Stimulated activated CD8-positive, alpha-beta memory T cell treated with anti-CD3 and anti-CD28 coated beads, Interleukin-7, amount 100 ng/mL, for 4 hours (primary cell): ENCODE measurements around the gene RAB10.
"Not testable (repeated sequence)": the region's sequence is repeated elsewhere in the genome, so short reads cannot be mapped to it uniquely, and the experiment has no call there.

Experiments used
- DNase-seq, 2 donors: peaks; one replicate each; pipeline ENCODE4 v3.0.0-alpha.2; 2020; ENCODE audit warnings: low read depth in 2 of 2

Gene RAB10

DNA sequence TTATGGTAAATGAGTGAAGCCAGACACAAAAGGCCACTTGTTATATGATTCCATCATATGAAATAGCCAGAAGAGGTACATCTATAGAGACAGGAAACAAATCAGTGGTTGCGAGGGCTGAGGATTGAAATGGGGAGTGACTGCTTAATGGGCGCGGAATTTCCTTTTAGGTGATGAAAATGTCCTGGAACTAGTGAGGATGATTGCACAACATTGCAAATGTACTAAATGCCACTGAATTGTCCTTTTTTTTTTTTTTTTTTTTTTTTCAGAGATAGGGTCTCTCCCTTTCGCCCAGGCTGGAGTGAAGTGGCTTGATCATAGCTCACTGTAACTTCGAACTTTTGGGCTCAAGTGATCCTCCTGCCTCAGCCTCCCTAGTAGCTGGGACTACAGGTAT lies 123.7 kb downstream of the RAB10 start:
- no peak for DNase-seq

DNA sequence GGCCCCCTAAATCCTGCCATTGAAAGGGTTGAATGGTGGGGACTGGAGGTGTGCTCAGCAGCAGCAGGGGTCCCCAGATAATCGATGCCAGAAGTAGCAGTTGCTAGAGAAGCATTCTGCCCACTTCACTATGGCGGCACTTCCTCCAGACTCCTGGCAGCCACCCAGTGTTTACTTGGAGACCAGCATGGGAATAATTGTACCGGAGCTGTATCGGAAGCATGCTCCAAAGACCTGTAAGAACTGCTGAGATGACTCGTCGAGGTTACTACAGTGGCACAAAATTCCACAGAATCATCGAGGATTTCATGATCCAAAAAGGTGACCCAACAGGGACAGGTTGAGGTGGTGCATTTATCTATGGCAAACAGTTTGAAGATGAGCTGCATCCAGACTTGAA lies 128.0 kb downstream of the RAB10 start:
- DNase-seq, result no peak

DNA sequence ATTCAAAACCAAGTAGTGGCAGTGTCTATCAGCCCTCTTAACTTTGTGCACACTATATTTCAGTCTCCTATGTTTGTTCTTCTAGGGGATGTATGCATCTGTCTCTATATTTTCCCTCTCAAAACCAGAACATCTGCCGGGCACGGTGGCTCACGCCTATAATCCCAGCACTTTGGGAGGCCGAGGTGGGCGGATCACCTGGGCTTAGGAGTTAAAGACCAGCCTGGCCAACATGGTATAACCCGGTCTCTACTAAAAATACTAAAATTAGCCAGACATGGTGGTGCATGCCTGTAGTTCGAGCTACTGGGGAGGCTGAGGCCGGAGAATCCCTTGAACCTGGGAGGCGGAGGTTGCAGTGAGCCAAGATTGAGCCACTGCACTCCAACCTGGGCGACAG lies 129.1 kb downstream of the RAB10 start:
- no peak for DNase-seq

DNA sequence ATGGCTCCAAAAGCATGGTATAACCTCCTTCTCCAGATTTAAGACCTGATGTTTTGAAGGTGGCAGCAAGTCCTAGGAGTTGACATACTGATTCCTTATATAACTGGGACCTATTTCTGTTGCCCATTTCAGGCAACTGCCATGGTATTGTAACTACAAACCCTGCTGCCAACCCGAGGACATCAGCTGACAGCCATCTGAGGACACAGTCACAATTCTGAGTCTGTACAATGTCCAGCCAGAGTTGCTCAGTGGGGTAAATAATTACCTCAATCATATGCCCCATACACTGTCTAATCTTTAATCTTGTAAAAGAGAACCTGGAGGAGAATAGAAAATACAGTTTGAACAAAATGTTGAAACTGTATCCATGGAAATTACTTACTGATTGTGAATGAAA lies 130.3 kb downstream of the RAB10 start:
- DNase-seq, result no peak

DNA sequence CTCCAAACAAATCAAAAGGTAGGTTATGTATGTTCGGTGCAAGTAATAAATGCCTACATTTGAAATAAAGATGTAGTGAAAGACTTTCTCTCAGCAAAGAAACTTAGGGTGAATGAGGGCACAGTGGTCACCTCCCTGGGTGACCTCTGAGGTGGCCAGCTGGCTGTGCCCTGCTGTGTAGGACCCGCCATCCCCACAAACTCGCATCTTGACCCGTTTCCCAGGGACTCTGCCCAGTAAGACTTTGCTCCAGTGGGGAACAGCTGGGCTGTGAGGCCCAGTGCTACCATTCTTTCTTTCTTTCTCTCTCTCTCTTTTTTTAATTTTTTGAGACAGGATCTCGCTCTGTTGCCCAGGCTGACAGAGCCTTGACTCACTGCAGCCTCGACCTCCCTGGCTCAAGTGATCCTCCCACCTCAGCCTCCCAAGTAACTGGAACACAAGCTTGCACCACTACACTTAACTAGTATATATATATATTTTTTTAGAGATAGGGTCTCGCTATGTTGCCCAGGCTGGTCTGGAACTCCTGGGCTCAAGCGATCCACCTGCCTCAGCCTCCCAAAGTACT lies 130.8 kb downstream of the RAB10 start:
- no peak for DNase-seq

DNA sequence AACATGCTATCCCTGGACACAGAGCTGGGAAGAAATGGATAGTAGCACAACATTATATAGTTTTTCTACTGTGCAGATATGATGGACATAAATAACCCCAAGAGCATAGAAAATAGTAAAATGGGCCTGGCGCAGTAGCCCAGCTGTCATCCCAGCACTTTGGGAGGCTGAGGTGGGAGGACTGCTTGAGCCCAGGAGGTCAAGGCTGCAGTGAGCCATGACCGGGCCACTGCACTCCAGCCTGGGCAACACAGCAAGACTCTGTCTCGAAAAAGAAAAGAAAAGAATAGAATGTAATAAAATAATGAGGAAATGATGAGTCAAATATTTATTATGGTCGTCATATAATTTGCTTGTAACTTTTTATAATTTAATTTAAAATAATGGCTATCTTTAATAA lies 131.5 kb downstream of the RAB10 start:
- no peak for DNase-seq

DNA sequence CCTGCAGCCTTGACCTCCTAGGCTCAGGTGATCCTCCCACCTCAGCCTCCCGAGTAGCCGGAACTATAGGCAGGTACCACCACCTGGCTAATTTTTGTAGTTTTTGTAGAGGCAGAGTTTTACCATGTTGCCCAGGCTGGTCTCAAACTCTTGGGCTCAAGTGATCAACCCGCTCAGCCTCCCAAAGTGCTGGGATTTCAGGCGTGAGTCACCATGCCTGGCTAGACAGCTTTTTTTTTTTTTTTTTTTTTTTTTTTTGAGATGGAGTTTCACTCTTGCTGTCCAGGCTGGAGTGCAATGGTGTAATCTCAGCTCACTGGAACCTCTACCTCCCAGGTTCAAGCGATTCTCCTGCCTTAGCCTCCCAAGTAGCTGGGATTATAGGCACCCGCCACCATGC lies 132.7 kb downstream of the RAB10 start:
- not testable (repeated sequence) for DNase-seq

DNA sequence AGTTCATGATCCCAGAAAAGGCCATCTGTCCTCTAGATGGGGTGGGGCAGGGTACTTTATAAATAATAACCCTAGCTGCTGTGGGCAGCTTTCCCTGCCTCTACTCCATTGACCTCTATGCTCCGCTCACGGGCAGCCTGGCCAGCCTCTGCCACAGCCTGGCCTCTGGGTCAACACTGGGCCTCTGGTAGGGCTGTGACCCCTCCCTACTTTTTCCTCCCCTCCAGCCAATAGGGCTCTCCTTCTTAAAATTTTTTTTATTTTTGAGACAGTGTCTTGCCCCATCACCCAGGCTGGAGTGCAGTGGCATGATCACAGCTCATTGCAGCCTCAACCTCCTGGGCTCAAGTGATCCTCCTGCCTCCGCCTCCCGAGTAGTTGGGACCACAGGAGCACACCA lies 134.9 kb downstream of the RAB10 start:
- DNase-seq, result no peak

DNA sequence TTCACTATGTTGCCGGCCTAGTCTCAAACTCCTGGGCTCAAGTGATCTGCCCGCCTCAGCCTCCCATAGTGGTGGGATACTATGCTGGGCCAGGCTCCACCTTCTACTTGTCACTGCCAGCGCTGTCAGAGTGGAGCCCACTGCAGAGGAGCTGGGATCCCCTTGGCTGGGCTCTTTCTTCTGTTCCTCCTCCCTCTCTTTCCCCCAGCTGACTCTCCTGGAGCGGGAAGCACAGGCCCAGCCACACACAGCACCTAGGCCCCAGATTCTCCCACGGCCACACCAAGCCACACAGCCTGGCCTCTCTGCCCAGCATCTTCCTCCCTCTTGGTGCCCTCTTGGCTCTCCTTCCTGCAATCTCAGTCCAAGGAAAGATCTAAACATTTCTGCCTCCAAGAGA lies 135.3 kb downstream of the RAB10 start:
- DNase-seq, result no peak

DNA sequence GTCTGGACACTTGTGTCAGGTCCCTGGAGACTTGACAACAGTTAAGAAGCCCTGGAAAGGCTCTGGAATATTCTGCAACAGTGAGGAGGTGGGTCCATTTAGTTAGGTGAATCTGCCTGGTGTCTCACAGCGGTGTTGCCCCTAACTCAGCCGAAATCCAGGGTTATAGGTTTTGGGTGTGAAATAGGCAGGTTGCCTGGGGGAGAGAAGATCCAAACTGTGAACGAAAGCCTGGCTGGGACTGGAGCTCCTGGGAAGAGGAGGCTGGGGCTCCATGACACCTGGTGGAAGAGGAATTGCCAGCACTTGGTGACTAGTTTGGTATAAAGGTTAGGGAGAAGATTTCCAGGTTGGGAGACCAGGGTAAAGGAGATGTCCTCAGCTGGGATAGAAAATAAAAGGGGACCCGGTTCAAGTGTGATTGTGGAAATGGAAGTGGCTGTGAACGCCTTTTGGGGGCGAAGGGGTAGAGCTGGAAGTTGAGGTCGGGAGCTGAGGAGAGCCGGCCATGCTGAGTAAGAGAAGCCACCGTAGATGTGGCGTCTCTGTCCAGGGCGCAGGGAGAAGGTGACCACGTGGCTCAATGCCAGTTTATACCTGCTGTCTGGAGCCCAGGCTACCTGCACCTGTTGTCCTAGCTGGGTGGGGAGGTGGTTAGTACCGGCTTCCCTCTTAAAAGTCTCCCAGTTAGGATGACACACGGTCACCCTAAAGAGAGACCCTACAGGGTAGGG lies 136.0 kb downstream of the RAB10 start:
- no peak for DNase-seq

DNA sequence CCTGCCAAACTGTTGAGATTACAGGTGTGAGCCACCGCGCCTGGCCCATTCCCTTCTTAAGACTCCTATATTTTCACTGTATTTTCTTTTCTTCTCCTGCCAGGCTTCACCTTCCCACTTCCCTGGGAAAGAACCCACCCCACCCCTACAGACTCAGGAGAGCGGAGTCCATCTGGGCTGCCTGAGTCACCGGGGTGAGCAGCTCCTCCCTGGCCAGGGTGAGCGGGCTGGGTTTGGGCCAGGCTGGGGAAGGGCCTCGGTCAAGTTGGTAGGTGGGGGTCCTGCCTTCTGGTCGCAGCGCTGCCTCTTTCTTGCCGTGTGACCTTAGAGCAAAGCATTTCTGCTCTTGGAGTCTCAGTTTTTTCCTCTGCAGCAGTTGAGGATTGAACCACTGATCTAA lies 136.9 kb downstream of the RAB10 start:
- no peak for DNase-seq

DNA sequence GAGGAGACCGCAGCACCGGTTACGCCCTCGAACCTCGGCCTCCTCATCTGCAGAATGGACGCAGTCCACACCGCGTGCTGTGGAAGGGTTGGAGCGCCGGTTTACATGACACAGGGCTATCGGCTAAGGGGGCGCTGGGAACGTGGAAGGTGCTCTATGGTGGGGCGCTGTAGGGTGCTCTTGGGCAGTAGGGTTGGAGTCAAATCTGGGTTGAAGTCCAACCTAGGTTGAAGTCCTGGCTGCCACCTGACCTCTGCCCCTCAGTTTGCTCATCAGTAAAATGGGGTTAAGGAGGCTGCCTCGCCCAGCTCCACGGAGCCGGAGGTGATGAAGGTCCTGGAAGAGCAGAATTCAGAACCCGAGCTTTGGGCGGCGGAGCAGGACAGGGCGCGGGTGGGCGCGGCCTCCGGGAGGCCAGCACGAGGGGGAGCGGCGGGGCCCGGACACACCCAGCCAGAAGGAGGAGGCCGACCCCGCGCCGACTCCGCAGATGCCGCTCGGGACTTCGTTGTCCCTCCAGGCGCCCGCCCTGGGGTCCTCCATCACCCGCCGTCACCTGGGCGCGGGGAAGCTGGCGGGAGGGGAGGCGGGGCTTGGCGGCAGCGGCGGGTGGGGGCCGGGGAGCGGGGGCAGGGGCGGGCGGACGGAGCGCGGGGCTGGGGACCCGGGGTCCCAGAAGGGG lies 138.4 kb downstream of the RAB10 start:
- no peak for DNase-seq

DNA sequence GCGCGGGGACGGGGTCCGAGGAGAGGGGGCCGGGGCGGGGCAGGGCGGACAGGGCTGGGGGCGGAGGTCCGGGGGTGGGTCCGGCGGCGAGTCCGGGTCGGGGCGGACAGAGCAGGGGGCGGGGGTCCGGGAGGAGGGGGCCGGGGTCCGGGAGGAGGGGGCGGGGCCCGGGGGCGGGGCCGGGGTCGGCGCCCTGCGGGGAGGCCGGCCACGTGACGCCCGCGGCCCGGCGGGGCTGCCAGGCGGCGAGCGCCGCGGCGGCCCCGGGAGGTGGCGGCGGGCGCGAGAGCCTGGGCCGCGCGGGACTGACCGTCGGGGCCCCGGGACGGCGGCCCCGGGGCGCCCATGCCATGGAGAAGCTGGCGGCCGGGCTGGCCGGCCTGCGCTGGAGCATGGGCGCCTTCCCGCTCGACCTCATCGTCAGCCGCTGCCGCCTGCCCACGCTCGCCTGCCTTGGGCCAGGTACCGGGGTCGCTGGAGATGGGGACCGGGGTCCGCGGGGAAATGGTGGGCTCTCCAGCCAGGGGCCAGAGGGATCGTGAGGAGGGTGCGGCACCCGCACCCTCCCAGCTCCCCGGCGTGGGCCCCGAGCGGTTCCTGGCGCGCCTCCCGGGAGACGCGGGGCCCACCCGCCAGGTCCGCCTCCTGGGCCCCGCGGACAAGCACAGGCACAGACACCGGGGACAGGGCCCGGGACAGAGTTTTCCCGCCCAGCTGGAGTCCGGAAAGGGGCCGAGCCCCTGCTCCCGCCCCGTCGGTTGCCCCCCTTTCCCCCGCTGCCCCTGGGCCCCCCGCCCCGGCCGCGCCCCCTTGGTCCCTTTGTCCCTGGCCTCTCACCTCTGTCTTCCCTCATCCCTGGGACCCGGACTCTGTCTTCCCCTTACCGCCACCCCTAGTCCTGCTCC lies 139.2 kb downstream of the RAB10 start, which contains the start of gene GAREM2:
Gene GAREM2 (plus strand): TSS at position 218 of the 905 bp plus-strand sequence. CDS start 133 bp downstream, at position 351.
- DNase-seq, result no peak

DNA sequence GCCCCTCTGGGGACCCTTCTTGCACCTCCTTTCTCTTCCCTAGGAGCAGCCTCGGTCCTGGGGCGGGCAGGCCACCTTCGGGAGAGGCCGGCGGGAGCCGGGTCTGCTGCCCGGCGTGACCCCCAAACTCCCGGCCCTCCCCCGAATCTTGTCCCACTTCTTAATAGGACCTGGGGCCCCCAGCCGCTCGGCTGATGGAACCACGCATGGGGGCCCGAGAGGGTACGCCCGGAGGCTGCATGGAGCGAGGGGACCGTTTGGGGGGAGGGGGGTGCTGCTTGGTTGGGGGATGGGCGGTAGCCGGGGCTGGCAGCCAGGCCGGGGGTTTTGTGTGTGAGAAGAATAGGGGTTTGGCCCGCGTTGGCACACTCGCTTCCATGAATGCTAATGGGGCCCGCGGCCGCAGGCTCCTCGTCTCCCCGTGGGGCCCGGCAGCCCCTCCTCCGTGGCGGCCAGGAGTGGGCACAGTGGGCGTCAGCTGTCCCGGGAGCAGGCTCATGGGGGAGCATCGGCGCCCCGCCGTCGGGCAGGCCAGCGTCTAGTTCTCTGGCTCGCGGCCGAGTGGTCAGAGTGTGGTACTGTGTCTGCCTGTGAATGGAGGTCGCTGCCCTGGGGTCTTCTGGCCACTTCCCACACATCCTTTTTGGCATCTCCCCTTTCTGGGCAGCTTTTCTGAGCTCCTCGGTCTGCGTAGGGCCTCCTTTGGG lies 140.0 kb downstream of the RAB10 start:
- no peak for DNase-seq

DNA sequence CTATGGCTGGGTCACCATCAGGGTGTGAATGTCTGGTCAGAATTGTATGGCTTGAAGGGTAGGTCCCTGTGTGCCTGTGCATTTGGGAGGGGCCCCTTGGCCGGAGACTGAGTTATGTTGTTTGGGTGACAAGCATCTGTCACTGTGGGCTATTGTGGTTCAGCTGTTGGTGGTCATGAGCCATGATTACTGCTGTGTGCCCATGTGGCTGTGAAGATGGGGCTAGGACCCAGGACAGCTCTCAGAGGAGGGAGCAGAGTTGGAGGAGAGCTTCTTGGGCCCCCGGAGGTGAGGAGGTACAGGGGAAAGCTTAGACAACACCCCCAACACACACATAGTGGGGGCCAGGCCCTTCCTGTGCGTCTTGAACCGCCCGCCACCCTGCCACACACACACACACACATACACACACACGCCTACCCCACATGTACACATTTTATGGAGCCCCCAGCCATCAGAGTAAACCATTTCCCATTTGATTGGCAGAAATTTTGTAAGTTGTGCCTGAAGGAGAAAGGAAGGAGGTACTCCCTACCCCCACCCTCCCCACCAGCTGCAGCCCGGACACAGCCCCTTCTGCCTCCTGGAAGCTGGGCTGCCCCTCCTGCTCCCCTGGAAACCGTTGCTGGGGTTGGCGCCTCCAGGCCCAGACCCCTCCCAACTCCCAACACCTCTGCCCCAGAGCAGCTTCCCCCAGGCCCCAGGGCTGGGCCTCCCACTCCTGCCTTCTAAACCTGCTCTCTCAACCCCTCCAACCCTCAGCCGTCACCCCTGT lies 141.0 kb downstream of the RAB10 start:
- no peak for DNase-seq

DNA sequence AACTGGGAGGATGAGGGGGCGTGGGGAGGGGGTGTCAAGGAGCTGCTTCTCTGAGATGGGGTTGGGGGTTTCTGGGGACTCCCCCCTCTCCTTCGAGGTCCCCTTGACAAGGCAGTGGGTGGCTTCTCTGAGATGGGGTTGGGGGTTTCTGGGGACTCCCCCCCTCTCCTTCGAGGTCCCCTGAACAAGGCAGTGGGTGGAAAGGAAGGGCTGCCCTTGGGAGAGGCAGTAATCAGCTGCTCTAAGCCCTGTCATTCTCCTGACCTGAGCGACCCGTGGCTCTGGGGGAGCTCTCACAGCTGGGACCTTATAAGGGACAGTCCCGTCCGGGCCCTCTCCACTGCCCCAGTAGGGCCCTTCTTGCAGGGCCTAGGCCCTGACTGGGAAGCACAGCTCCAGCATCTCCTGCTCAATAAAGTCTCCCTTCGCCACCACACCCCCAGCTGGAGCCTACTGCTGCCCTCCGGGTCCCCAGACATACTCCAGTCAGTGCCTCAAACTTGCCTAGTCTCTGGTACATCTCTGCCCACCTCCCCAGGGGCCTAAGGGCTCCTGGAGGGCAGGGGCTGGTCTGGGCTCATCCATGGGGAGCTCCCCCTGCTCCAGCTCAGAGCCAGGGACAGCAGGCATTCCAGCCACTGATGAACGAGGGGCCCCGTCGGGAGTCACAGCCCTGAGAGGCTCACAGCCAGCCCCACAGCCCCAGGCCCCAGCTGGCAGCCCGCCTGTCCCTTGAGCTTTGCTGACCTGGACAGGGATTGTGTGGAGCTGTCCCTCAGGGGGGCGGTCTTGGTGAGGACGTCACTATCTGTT lies 141.8 kb downstream of the RAB10 start:
- DNase-seq, result no peak

DNA sequence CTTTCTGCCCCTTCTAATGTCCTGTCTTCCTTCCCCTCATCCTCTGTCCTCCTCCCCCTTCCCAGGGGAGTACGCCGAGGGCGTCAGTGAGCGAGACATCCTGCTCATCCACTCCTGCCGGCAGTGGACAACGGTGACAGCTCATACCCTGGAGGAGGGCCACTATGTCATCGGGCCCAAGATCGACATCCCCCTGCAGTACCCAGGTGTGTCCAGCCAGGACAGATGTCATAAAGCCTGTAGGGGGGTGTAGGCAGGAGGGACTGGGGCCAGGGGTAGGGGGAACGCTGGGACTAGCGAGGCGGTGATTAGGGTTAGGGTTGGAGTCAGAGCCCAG lies 142.4 kb downstream of the RAB10 start:
- DNase-seq, result no peak

DNA sequence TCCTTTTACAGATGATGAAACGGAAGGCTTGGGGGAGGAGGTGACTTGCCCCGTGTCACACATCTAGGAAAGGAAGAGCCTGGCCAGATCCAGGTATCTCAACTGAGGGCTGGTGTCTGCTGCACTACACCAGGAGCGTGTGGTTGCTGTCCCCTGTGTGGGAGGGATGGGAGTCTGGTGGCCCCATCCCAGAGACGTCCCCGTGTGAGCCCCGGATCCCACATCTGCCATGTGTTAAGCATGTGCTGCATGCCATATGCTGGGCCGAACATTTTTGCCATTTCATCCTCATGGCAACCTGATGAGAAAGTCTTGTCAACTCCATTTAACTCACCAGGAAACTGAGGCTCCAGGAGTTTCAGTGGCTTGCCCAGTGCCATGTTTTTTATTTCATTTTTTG lies 143.2 kb downstream of the RAB10 start:
- no peak for DNase-seq

DNA sequence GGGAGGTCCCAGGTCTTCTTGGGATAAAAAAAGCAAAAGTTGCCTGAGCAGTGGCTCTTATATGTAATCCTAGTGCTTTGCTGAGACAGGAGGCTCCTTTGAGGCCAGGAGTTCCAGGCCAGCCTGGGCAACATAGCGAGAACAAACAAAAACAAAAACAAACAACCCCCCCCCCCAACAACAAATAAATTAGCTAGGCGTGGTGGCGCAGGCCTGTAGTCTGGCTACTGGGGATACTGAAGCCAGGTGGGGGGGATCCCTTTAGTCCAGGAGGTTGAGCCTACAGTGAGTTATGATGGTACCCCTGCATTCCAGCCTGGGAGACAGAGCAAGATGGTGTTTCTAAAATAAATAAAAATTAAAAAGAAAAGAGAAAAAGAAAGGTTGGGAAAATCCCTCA lies 144.4 kb downstream of the RAB10 start:
- DNase-seq, result no peak
